CD4-positive, CD25-positive, alpha-beta regulatory T cell (primary cell): ENCODE results near the gene DVL2. TPM values are rescaled to one million over a fixed set of nuclear protein-coding genes. Genes with fewer than 3 reads are reported as not detected.
A peak's percentile ranks its signal among the peaks of the same experiment; 100 is the strongest.

Experiments
- ATAC-seq, 2 donors: fragments of 150-1000 bp; cut with Tn5 transposase; one replicate each; pipeline ENCODE4 v1.10.0; 2021; ENCODE audit warnings: low read depth in 2 of 2, moderate number of reproducible peaks in 2 of 2, moderate library complexity in 1 of 2
- DNase-seq, 3 donors: peaks; one replicate each; pipeline versions ENCODE4 v3.0.0 to v3.0.0-alpha.2; 2012 to 2022; ENCODE audit warnings: mixed read lengths in 1 of 3
- H3K27ac ChIP-seq: one replicate; pipeline ENCODE4 v1.7.0; 2013; ENCODE audit warnings: mild to moderate bottlenecking, low read length; ENCODE audit not compliant: insufficient read depth, poor library complexity, severe bottlenecking
- H3K27me3 ChIP-seq: one replicate; pipeline ENCODE4 v1.7.0; 2013; ENCODE audit warnings: low read length; ENCODE audit not compliant: control insufficient read depth, insufficient read depth
- H3K36me3 ChIP-seq: one replicate; pipeline ENCODE4 v1.7.0; 2013; ENCODE audit warnings: mild to moderate bottlenecking, low read length, moderate library complexity; ENCODE audit not compliant: control insufficient read depth, insufficient read depth
- H3K4me1 ChIP-seq: 2 replicates; pipeline ENCODE4 v1.7.0; 2013; ENCODE audit warnings: mild to moderate bottlenecking, low read length; ENCODE audit not compliant: insufficient read depth, control insufficient read depth, poor library complexity, severe bottlenecking
- H3K4me3 ChIP-seq: one replicate; pipeline ENCODE4 v1.7.0; 2013; ENCODE audit warnings: low read depth, mild to moderate bottlenecking, low read length, moderate library complexity
- H3K9me3 ChIP-seq, 2 experiments: 1 replicate in 1 of 2; 2 replicates in 1 of 2; pipeline ENCODE4 v1.7.0; 2013; ENCODE audit warnings: low read length in 2 of 2, mild to moderate bottlenecking in 1 of 2, moderate library complexity in 1 of 2; ENCODE audit not compliant: control insufficient read depth in 2 of 2
- H3K27ac Mint-ChIP-seq, 3 donors: one replicate each; pipeline ENCODE4 v1.8.0; 2020 to 2022; ENCODE audit warnings: mild to moderate bottlenecking in 3 of 3, mixed read lengths in 3 of 3, moderate library complexity in 2 of 3
- H3K27me3 Mint-ChIP-seq: one replicate; pipeline ENCODE4 v1.8.0; 2022; ENCODE audit warnings: mild to moderate bottlenecking, mixed read lengths
- H3K36me3 Mint-ChIP-seq: one replicate; pipeline ENCODE4 v1.8.0; 2020; ENCODE audit warnings: mixed read lengths
- H3K4me1 Mint-ChIP-seq, 4 donors: one replicate each; pipeline ENCODE4 v1.8.0; 2020 to 2022; ENCODE audit warnings: mixed read lengths in 4 of 4, mild to moderate bottlenecking in 1 of 4
- H3K4me3 Mint-ChIP-seq, 4 donors: one replicate each; pipeline ENCODE4 v1.8.0; 2020 to 2022; ENCODE audit warnings: mild to moderate bottlenecking in 4 of 4, mixed read lengths in 4 of 4, moderate library complexity in 3 of 4
- H3K9me3 Mint-ChIP-seq, 7 donors: one replicate each; pipeline ENCODE4 v1.8.0; 2020 to 2022; ENCODE audit warnings: mixed read lengths in 7 of 7, mild to moderate bottlenecking in 3 of 7, moderate library complexity in 2 of 7
- polyA plus RNA-seq, 4 donors: library from polyadenylated mRNA; unstranded; fragments of 300-500 nt; fragmentation: Illumina TruSeq; gene quantifications; one replicate each; pipeline ENCODE4 v1.2.3, GENCODE V29; 2021
- total RNA-seq: library from RNA; stranded (reverse); gene quantifications from one replicate; pipeline ENCODE4 v1.2.3, GENCODE V29; 2022

The DVL2 gene
- total and polyA plus RNA-seq, 5 donors from 2014 or later, result 10.5 to 35.8 (median 15.8) TPM

DNA sequence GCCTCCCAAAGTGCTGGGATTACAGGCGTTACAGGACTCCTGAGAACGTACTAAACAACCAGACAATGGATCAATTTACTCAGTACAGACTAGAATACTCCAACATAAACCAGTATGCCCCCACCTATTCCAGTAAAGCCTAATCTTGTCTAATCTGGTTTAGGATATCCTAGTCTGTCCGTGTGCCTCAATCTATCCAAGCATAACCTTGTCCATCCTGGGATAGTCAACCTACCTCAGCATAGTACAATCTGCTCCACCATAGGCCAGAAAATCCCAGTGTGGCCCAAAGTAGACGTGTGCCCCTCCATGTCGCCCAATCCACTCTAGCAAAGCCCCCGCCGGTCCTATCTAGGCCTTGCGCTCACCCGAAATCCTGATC lies 625 bp downstream of the DVL2 start:
- no peak for ATAC-seq
- H3K4me1 ChIP-seq, result peaks cover 30% of the 10 kb centered on the region
- peak overlapping the region; percentile 90 to 92 (median 91) for H3K27ac Mint-ChIP-seq

DNA sequence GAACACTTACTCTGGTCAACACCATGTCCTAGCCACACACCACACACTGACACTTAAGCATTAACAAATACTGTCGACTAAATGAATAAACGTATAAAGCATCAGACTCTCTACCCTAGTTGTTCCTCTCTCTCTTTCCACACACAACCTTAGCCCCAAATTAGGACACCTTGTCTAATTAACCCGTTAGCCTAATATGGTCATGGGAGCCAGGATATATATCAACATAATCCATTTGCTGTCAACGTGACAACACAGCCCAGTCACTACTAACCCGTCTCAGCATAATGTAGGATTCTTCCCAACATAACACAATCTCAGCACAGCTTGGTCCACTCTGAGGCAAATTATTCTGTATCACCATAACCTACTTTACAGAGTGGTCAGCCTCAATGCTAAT lies 2.2 kb downstream of the DVL2 start:
- DNase-seq, result no peak
- Mint-ChIP-seq H3K27ac (no peak overlapping the region), H3K27me3 (no peaks in the 10 kb centered on the region), H3K4me3 (peak overlapping the region; percentile 57 to 94 (median 70)), H3K9me3 (no peaks in the 10 kb centered on the region), H3K36me3 (peaks cover 24% of the 10 kb centered on the region), H3K4me1 (peaks cover 8 to 59% (median 35%) of the 10 kb centered on the region in 4 donors)
- Histone ChIP-seq H3K9me3 (no peaks in the 10 kb centered on the region), H3K4me3 (peak overlapping the region; percentile 2), H3K27ac (no peak overlapping the region), H3K4me1 (peaks cover 21% of the 10 kb centered on the region), H3K27me3 (no peaks in the 10 kb centered on the region), H3K36me3 (peaks cover 45% of the 10 kb centered on the region)
- no peak for ATAC-seq

More for the DNA sequence above, 625 bp downstream of the DVL2 start:
- no peak for DNase-seq
- H3K9me3 ChIP-seq, result no peaks in the 10 kb centered on the region
- no peaks in the 10 kb centered on the region for H3K27me3 ChIP-seq
- peak overlapping the region; percentile 93 for H3K4me3 ChIP-seq
- peaks cover 20% of the 10 kb centered on the region for H3K36me3 Mint-ChIP-seq
- H3K4me3 Mint-ChIP-seq, result peak overlapping the region; percentile 89 to 97 (median 94)
- H3K27me3 Mint-ChIP-seq, result no peaks in the 10 kb centered on the region
- H3K9me3 Mint-ChIP-seq, result no peaks in the 10 kb centered on the region
- H3K36me3 ChIP-seq, result peaks cover 33% of the 10 kb centered on the region
- peaks cover 10 to 59% (median 34%) of the 10 kb centered on the region in 4 donors for H3K4me1 Mint-ChIP-seq
- H3K27ac ChIP-seq, result peak overlapping the region; percentile 81

- H3K4me3 ChIP-seq, result no peak overlapping the region
- no peak for DNase-seq
- H3K27me3 ChIP-seq, result no peaks in the 10 kb centered on the region
- no peaks in the 10 kb centered on the region for H3K9me3 ChIP-seq
- Mint-ChIP-seq H3K4me3 (no peak overlapping the region), H3K4me1 (peaks cover 4 to 35% (median 17%) of the 10 kb centered on the region in 4 donors), H3K27me3 (no peaks in the 10 kb centered on the region), H3K9me3 (no peaks in the 10 kb centered on the region), H3K36me3 (peaks cover 20% of the 10 kb centered on the region), H3K27ac (no peak overlapping the region)
- H3K4me1 ChIP-seq, result peaks cover 13% of the 10 kb centered on the region
- no peak overlapping the region for H3K27ac ChIP-seq
- no peak for ATAC-seq
- H3K36me3 ChIP-seq, result peaks cover 40% of the 10 kb centered on the region
Observed at GRCh38 chr17:7229504-7229903, 4.8 kb downstream of the DVL2 start.

DNA sequence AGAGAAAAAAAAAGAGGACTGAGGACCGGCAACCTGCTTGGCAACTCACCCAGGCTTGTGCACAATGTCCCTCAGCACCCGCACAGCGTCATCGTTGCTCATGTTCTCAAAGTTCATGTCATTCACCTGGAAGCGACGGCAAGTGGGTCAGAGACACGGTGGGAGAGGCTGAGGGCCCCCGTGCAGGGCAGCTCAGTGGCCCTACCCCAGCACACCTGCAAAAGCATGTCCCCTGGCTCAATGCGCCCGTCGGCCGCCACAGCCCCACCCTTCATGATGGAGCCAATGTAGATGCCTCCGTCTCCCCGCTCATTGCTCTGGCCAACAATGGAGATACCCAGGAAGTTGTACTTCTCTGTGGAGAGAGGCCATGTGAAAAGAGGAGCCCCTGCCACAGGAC lies 5.4 kb downstream of the DVL2 start:
- Histone ChIP-seq H3K9me3 (no peaks in the 10 kb centered on the region), H3K27me3 (no peaks in the 10 kb centered on the region), H3K4me1 (peaks cover 12% of the 10 kb centered on the region), H3K36me3 (peaks cover 42% of the 10 kb centered on the region), H3K4me3 (no peak overlapping the region), H3K27ac (no peak overlapping the region)
- Mint-ChIP-seq H3K4me3 (no peak overlapping the region), H3K4me1 (peaks cover 4 to 32% (median 18%) of the 10 kb centered on the region in 4 donors), H3K9me3 (no peaks in the 10 kb centered on the region), H3K36me3 (peaks cover 22% of the 10 kb centered on the region), H3K27ac (no peak overlapping the region), H3K27me3 (no peaks in the 10 kb centered on the region)
- ATAC-seq (no peak), DNase-seq (no peak)

DNA sequence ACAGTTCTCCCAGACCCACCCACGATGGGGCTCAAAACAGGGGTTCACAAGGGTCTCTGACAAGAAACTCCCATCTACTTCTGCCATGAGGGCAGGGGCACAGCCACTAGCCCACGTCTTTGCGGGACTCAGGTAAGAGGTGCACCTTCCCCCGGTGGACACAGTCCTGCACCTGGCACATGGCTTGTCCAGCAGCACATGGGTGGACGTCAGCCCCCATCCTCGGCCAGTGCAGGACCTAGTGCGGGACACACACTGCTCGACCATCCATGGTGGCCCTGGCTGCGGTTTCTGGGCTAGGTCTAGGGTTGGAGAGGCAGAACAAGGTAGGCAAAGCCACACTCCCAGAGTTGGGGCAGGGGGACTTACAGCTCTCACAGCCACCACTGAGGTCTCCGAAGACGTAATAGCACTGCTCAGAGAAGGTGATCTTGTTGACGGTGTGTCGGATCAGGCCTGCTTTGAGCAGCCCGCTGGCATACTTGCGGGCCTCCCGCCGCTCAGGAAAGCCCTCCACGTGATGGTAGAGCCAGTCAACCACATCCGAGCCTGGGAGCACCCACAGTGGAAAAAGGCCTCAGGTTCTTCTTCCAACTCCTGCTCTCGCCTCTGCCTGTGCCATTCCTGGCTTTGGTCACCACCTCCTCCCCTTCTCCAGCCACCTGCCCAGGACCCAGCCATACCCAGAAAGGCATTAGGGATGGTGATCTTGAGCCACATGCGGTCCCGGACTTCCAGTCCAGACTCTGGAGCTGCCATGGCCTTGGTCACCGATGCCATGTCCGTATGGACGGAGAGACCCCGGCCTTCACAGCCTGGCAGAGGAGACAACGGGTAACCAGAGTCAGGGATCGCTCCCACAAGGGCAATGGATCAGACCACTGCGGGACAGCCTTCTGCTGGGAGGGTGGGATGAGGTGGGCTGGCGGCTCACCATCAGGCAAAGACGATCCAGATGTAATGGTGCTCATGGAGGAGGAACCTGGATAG lies 7.3 kb downstream of the DVL2 start:
- peak overlapping the region in 1 of 4 donors; percentile 29 for H3K4me3 Mint-ChIP-seq
- peak overlapping the region in 1 of 3 donors; percentile 62 for H3K27ac Mint-ChIP-seq
- ATAC-seq, result no peak
- no peaks in the 10 kb centered on the region for H3K27me3 ChIP-seq
- H3K27me3 Mint-ChIP-seq, result no peaks in the 10 kb centered on the region
- peaks cover 26% of the 10 kb centered on the region for H3K36me3 Mint-ChIP-seq
- no peak for DNase-seq
- no peak overlapping the region for H3K27ac ChIP-seq
- H3K36me3 ChIP-seq, result peaks cover 59% of the 10 kb centered on the region
- peaks cover 0 to 15% (median 10%) of the 10 kb centered on the region in 4 donors for H3K4me1 Mint-ChIP-seq
- no peaks in the 10 kb centered on the region for H3K9me3 ChIP-seq
- no peak overlapping the region for H3K4me3 ChIP-seq
- H3K4me1 ChIP-seq, result peaks cover under 1% of the 10 kb centered on the region
- no peaks in the 10 kb centered on the region for H3K9me3 Mint-ChIP-seq

DNA sequence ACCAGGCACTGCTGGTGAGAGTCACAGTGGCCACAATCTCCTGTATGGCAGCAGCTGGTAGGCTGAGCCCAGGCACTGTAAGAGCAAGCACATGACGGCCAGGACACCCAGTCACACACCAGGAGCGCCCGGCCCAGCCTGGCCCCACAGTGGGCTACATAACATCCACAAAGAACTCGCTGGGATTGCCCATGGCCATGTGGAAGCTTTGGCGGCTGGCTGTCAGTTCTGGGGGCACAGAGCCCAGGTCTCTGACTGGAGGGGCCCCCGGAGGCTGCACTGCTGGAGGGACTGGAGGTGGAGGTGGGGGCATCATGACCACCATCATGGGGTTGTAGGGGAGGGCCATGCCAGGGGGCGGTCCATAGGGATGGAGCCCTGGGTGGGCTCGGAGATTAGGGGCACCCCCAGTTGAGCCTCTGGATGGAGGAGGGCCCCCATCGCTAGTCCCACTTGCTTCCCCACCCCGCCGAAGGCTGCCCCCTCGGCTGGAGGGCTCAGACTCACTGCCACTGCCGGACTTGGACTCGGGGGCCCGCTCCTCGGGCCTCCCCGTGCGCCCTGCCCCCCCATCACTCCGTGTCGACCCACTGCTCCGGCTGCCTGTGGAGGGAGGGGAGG lies 8.5 kb downstream of the DVL2 start:
- no peak overlapping the region for H3K4me3 ChIP-seq
- peaks cover 59% of the 10 kb centered on the region for H3K36me3 ChIP-seq
- no peak overlapping the region for H3K27ac ChIP-seq
- no peak overlapping the region for H3K27ac Mint-ChIP-seq
- peaks cover 21% of the 10 kb centered on the region for H3K36me3 Mint-ChIP-seq
- H3K27me3 Mint-ChIP-seq, result no peaks in the 10 kb centered on the region
- no peaks in the 10 kb centered on the region for H3K9me3 Mint-ChIP-seq
- H3K4me3 Mint-ChIP-seq, result no peak overlapping the region
- H3K27me3 ChIP-seq, result no peaks in the 10 kb centered on the region
- no peaks in the 10 kb centered on the region for H3K9me3 ChIP-seq
- DNase-seq (no peak), ATAC-seq (no peak)
- H3K4me1 ChIP-seq, result peaks cover 12% of the 10 kb centered on the region
- peaks cover 0 to 19% (median 12%) of the 10 kb centered on the region in 4 donors for H3K4me1 Mint-ChIP-seq

DNA sequence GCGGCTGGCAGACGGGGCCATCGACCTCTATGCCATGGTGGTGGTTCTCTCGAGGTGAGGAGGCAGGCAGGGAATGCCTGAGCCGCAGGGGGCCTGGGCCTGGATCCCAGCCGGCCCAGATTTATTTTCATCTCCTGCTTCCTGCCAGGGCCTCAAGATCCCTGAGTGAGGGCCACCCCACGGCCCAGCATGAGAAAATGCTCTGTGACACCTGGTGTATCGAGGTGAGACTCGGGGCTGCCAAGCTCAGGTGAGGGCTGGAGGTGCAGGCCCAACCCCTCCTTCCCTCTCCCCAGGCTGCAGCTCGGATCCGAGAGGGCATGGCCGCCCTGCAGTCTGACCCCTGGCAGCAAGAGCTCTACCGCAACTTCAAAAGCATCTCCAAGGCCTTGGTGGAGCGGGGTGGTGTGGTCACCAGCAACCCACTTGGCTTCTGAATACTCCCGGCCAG lies 9.6 kb downstream of the DVL2 start:
- H3K27me3 Mint-ChIP-seq, result no peaks in the 10 kb centered on the region
- H3K9me3 Mint-ChIP-seq, result no peaks in the 10 kb centered on the region
- H3K36me3 Mint-ChIP-seq, result peaks cover 20% of the 10 kb centered on the region
- Histone ChIP-seq H3K9me3 (no peaks in the 10 kb centered on the region), H3K4me1 (peaks cover 23% of the 10 kb centered on the region), H3K27me3 (no peaks in the 10 kb centered on the region), H3K4me3 (no peak overlapping the region), H3K36me3 (peaks cover 48% of the 10 kb centered on the region), H3K27ac (no peak overlapping the region)
- peaks cover 0 to 23% (median 17%) of the 10 kb centered on the region in 4 donors for H3K4me1 Mint-ChIP-seq
- no peak overlapping the region for H3K4me3 Mint-ChIP-seq
- no peak overlapping the region for H3K27ac Mint-ChIP-seq
- DNase-seq (no peak), ATAC-seq (no peak)
